HG03066 (cell line): ENCODE results near the gene GRM1.
"Not testable (repeated sequence)": the region's sequence is repeated elsewhere in the genome, so short reads cannot be mapped to it uniquely, and the experiment has no call there.

Source experiments
- ATAC-seq: cut with Tn5 transposase; IDR thresholded peaks from one replicate; pipeline ENCODE4 v1.9.1; 2021; ENCODE audit warnings: low read depth; ENCODE audit not compliant: unreplicated experiment

GRM1 gene

GRCh38 chr6:146267447-146267846 lies 238.6 kb downstream of the GRM1 start:
- ATAC-seq: no peak

- ATAC-seq: no peak
Measured at GRCh38 chr6:146267946-146268345, 239.1 kb downstream of the GRM1 start.

GRCh38 chr6:146269482-146269881 lies 240.6 kb downstream of the GRM1 start:
- no peak for ATAC-seq

GRCh38 chr6:146271163-146271562 lies 242.3 kb downstream of the GRM1 start:
- ATAC-seq: not testable (repeated sequence)

GRCh38 chr6:146273490-146273889 lies 244.6 kb downstream of the GRM1 start:
- no peak for ATAC-seq

- no peak for ATAC-seq
Measured at GRCh38 chr6:146277142-146277541, 248.3 kb downstream of the GRM1 start.

GRCh38 chr6:146281651-146282362 lies 252.9 kb downstream of the GRM1 start:
- no peak for ATAC-seq

GRCh38 chr6:146282837-146283236 lies 254.0 kb downstream of the GRM1 start:
- ATAC-seq: no peak

- ATAC-seq: no peak
Measured at GRCh38 chr6:146284311-146284710, 255.4 kb downstream of the GRM1 start.

- no peak for ATAC-seq
Measured at GRCh38 chr6:146286961-146287360, 258.1 kb downstream of the GRM1 start.

GRCh38 chr6:146287691-146288369 lies 259.0 kb downstream of the GRM1 start:
- no peak for ATAC-seq

- ATAC-seq: no peak
Measured at GRCh38 chr6:146289816-146290588, 261.1 kb downstream of the GRM1 start.

GRCh38 chr6:146290589-146290901 lies 261.7 kb downstream of the GRM1 start:
- no peak for ATAC-seq

- ATAC-seq: no peak
Measured at GRCh38 chr6:146292506-146292905, 263.6 kb downstream of the GRM1 start.

- no peak for ATAC-seq
Measured at GRCh38 chr6:146295695-146296094, 266.8 kb downstream of the GRM1 start.

GRCh38 chr6:146297815-146298214 lies 269.0 kb downstream of the GRM1 start:
- ATAC-seq: no peak

- no peak for ATAC-seq
Measured at GRCh38 chr6:146300521-146300920, 271.7 kb downstream of the GRM1 start.

GRCh38 chr6:146301764-146302163 lies 272.9 kb downstream of the GRM1 start:
- ATAC-seq: no peak

GRCh38 chr6:146302994-146303393 lies 274.1 kb downstream of the GRM1 start:
- ATAC-seq: no peak

- no peak for ATAC-seq
Measured at GRCh38 chr6:146304181-146304580, 275.3 kb downstream of the GRM1 start.

GRCh38 chr6:146305092-146305491 lies 276.2 kb downstream of the GRM1 start:
- ATAC-seq: no peak

- ATAC-seq: no peak
Measured at GRCh38 chr6:146305951-146306350, 277.1 kb downstream of the GRM1 start.
